Right atrium auricular region (tissue), 2 donors: ENCODE measurements around the gene ASS1. TPM values are rescaled to one million over a fixed set of nuclear protein-coding genes. Genes with fewer than 3 reads are reported as not detected.

ENCODE experiments used
- DNase-seq: peaks from one replicate; pipeline ENCODE4 v3.0.0-alpha.2; 2019; ENCODE audit warnings: low spot score
- H3K27ac ChIP-seq, 2 donors: fragments of 200-600 bp; sonication (generic); 1 replicate in 1 of 2; 2 replicates in 1 of 2; pipeline ENCODE4 v1.5.1; 2016 to 2019
- H3K27me3 ChIP-seq, 2 donors: fragments of 200-600 bp; sonication (generic); one replicate each; pipeline versions ENCODE4 v1.5.1 to v1.6.0; 2017 to 2019
- H3K36me3 ChIP-seq: fragments of 200-600 bp; sonication (generic); one replicate; pipeline ENCODE4 v1.5.1; 2016
- H3K4me1 ChIP-seq, 2 donors: fragments of 200-600 bp; sonication (generic); one replicate each; pipeline versions ENCODE4 v1.5.1 to v1.6.0; 2017 to 2019
- H3K4me3 ChIP-seq, 2 donors: fragments of 200-600 bp; sonication (generic); 1 replicate in 1 of 2; 2 replicates in 1 of 2; pipeline ENCODE4 v1.5.1; 2017 to 2019; ENCODE audit warnings: mild to moderate bottlenecking in 1 of 2, moderate library complexity in 1 of 2
- H3K9me3 ChIP-seq, 2 donors: fragments of 200-600 bp; sonication (generic); one replicate each; pipeline ENCODE4 v1.5.1; 2019
- total RNA-seq, 2 donors: library from RNA; depleted of rRNA; stranded (reverse); fragments of >200 nt; gene quantifications; one replicate each; pipeline ENCODE4 v1.1.0, GENCODE V29; 2016
- TF ChIP-seq, protein P1 (sequence below), 2 donors: fragments of 200-600 bp; sonication (generic); IDR thresholded peaks; one replicate each; pipeline ENCODE4 v1.5.1; 2019; ENCODE audit warnings: antibody characterized with exemption in 2 of 2

ASS1 gene
- total RNA-seq = 100 to 1,000 TPM in 1 of 2 donors, 10 to 100 TPM in 1; 75.3 to 110 TPM

- peak within 1 kb of the TSS; percentile 86 to 94 for H3K27ac ChIP-seq
- H3K36me3 ChIP-seq = no peaks in the 10 kb centered on the region
- peaks cover 5 to 17% of the 10 kb centered on the region in 2 donors for H3K9me3 ChIP-seq
- TF ChIP-seq, protein P1, sequence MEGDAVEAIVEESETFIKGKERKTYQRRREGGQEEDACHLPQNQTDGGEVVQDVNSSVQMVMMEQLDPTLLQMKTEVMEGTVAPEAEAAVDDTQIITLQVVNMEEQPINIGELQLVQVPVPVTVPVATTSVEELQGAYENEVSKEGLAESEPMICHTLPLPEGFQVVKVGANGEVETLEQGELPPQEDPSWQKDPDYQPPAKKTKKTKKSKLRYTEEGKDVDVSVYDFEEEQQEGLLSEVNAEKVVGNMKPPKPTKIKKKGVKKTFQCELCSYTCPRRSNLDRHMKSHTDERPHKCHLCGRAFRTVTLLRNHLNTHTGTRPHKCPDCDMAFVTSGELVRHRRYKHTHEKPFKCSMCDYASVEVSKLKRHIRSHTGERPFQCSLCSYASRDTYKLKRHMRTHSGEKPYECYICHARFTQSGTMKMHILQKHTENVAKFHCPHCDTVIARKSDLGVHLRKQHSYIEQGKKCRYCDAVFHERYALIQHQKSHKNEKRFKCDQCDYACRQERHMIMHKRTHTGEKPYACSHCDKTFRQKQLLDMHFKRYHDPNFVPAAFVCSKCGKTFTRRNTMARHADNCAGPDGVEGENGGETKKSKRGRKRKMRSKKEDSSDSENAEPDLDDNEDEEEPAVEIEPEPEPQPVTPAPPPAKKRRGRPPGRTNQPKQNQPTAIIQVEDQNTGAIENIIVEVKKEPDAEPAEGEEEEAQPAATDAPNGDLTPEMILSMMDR (IDR thresholded peaks at IDR 0.05) = no peak
- H3K27me3 ChIP-seq = no peaks in the 10 kb centered on the region
- peaks cover 0 to 50% of the 10 kb centered on the region in 2 donors for H3K4me1 ChIP-seq
- H3K4me3 ChIP-seq = peak within 1 kb of the TSS; percentile 52 to 68
- DNase-seq = peak; percentile 77
Measured at GRCh38 chr9:130444565-130445221, at the start of gene ASS1. Gene ASS1, plus strand, starts transcription at chr9:130444961. Its CDS starts 7,268 bp downstream, at chr9:130452229.

GRCh38 chr9:130395810-130396435, 48.8 kb upstream of the ASS1 start:
- H3K36me3 ChIP-seq = no peaks in the 10 kb centered on the region
- H3K27ac ChIP-seq = no peak overlapping the region
- H3K4me3 ChIP-seq = no peak overlapping the region
- no peaks in the 10 kb centered on the region for H3K4me1 ChIP-seq
- DNase-seq = no peak
- H3K27me3 ChIP-seq = no peaks in the 10 kb centered on the region
- TF ChIP-seq, protein P1 (IDR thresholded peaks at IDR 0.05) = no peak
- no peaks in the 10 kb centered on the region for H3K9me3 ChIP-seq

DNA sequence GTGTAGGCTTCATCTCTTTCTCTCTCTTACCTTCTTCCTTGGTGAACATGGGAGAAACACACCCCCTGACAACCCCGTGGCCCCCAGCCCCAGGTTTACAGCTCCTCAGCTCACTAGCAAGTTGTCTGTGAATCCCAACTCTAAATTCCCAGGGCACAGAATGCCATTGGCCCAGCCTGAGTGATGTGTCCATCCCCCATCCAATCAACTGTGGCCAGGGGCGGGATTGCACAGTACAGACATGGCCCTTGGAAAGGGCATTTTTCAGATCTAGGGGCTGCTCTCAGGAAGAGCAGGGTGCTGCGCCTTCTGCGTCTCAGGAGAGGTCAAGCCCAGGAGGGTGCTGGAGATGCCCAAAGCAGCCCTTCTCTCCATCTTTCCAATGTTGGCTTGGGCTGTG, 48.2 kb upstream of the ASS1 start:
- TF ChIP-seq, protein P1 (IDR thresholded peaks at IDR 0.05) = no peak
- no peaks in the 10 kb centered on the region for H3K4me1 ChIP-seq
- no peak for DNase-seq
- H3K27me3 ChIP-seq = no peaks in the 10 kb centered on the region
- H3K27ac ChIP-seq = no peak overlapping the region
- no peaks in the 10 kb centered on the region for H3K36me3 ChIP-seq
- H3K9me3 ChIP-seq = no peaks in the 10 kb centered on the region
- H3K4me3 ChIP-seq = no peak overlapping the region

- DNase-seq = no peak
- no peaks in the 10 kb centered on the region for H3K36me3 ChIP-seq
- TF ChIP-seq, protein P1 (IDR thresholded peaks at IDR 0.05) = no peak
Measured at GRCh38 chr9:130398487-130399240, 46.1 kb upstream of the ASS1 start.

DNA sequence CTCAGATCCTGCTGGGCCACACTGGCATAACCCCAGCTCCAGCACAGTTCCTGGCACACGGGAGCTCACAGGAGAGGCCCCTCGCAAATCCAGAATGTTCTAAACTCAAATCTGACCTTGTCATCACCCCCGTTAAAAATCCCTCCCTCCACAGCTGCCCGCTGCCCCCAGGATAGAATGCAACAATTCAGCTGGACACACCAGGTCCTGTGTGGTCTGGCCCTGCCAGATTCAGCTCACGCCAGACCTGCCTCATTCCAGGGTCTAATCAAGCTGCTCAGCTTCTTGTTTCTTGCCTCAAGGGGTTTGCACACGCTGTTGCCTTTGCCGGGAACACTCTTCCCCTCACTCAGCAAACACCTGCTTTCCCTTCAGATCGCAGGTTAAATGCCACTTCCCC, 45.0 kb upstream of the ASS1 start:
- TF ChIP-seq, protein P1 (IDR thresholded peaks at IDR 0.05) = no peak
- no peaks in the 10 kb centered on the region for H3K27me3 ChIP-seq
- no peaks in the 10 kb centered on the region for H3K9me3 ChIP-seq
- no peak overlapping the region for H3K27ac ChIP-seq
- no peak overlapping the region for H3K4me3 ChIP-seq
- H3K4me1 ChIP-seq = no peaks in the 10 kb centered on the region
- H3K36me3 ChIP-seq = no peaks in the 10 kb centered on the region
- DNase-seq = no peak

More at GRCh38 chr9:130398487-130399240, 46.1 kb upstream of the ASS1 start:
- no peaks in the 10 kb centered on the region for H3K9me3 ChIP-seq
- H3K4me1 ChIP-seq = no peaks in the 10 kb centered on the region
- H3K27me3 ChIP-seq = no peaks in the 10 kb centered on the region
- no peak overlapping the region for H3K4me3 ChIP-seq
- H3K27ac ChIP-seq = no peak overlapping the region
